Motor neuron (in vitro differentiated cells): ENCODE data around the gene CYP4F22. TPM values are rescaled to one million over a fixed set of nuclear protein-coding genes. Genes with fewer than 3 reads are reported as not detected.
"Not testable (repeated sequence)": the region's sequence is repeated elsewhere in the genome, so short reads cannot be mapped to it uniquely, and the experiment has no call there.

Experiments
- ATAC-seq, 8 experiments: fragments of 200-7000 bp; cut with Tn5 transposase; replicated peaks in 6 of 8; 2 replicates each; pipeline ENCODE4 v1.8.0; 2021; ENCODE audit warnings: mild to moderate bottlenecking in 8 of 8, moderate library complexity in 8 of 8
- H3K27ac ChIP-seq, 2 donors: fragments of 250-450 bp; sonication (Bioruptor Pico); 2 replicates each; pipeline ENCODE4 v1.9.0; 2021; ENCODE audit warnings: antibody characterized with exemption in 2 of 2, mild to moderate bottlenecking in 2 of 2, moderate library complexity in 1 of 2
- H3K4me1 ChIP-seq, 2 donors: fragments of 250-450 bp; sonication (Bioruptor Pico); replicated peaks in 1 of 2; 2 replicates each; pipeline ENCODE4 v1.6.1; 2021; ENCODE audit warnings: antibody characterized with exemption in 2 of 2, mild to moderate bottlenecking in 2 of 2, moderate library complexity in 1 of 2
- H3K4me3 ChIP-seq, 5 donors: fragments of 250-450 bp; sonication (Bioruptor Pico); 2 replicates each; pipeline ENCODE4 v1.9.0; 2021; ENCODE audit warnings: antibody characterized with exemption in 5 of 5, mild to moderate bottlenecking in 5 of 5, moderate library complexity in 4 of 5
- WGBS, 10 experiments: fragments of 450-650 bp; shearing (Covaris generic); methylation state at CpG; one replicate each; pipeline ENCODE4 v1.0.0; 2022; 5-methylcytosine and 5-hydroxymethylcytosine counted together
- in situ Hi-C, 9 experiments: fragments of 400-800 bp; cut with MboI; loops; one replicate each; pipeline ENCODE4 v1.15.0; 2021; ENCODE audit warnings: low sequenced_read_pairs in 9 of 9, low pct_unique_long_range_greater_than_20kb in 2 of 9; ENCODE audit not compliant: unreplicated experiment in 9 of 9
- total RNA-seq, 8 experiments: library from RNA; unstranded; fragments of 300-600 nt; gene quantifications; 2 replicates each; pipeline versions ENCODE4 v1.2.3 to v1.2.4, GENCODE V29; 2022

CYP4F22 gene
- total RNA-seq, 8 experiments from 2014 or later: 0.09 to 0.71 (median 0.11) TPM; not detected in 4

GRCh38 chr19:15506074-15506571 is 2.2 kb upstream of the CYP4F22 start:
- Histone ChIP-seq H3K4me1 (no peaks in the 10 kb centered on the region), H3K27ac (no peak overlapping the region), H3K4me3 (no peak overlapping the region)
- WGBS, 10 experiments: 0% methylated on average over 1 of the region's 5 CpGs; no CpG with 5 or more reads in 9 of the 10 experiments
- no peak for ATAC-seq
- in situ Hi-C loops: no loop called here

GRCh38 chr19:15507068-15508034 is 974 bp upstream of the CYP4F22 start:
- no peak overlapping the region for H3K4me3 ChIP-seq
- in situ Hi-C loops: no loop called here
- H3K27ac ChIP-seq: no peak overlapping the region
- ATAC-seq: no peak
- H3K4me1 ChIP-seq: no peaks in the 10 kb centered on the region
- 0 to 83% (median 27%) methylated on average over 1 to 3 of the region's 14 CpGs; no CpG with 5 or more reads in 3 of the 10 experiments for WGBS, 10 experiments

GRCh38 chr19:15511671-15512424 is 3.5 kb downstream of the CYP4F22 start:
- no peaks in the 10 kb centered on the region for H3K4me1 ChIP-seq
- 50 to 90% (median 76%) methylated on average over 2 to 6 of the region's 19 CpGs; no CpG with 5 or more reads in 6 of the 10 experiments for WGBS, 10 experiments
- no peak for ATAC-seq
- in situ Hi-C loops: no loop called here
- H3K4me3 ChIP-seq: no peak overlapping the region
- H3K27ac ChIP-seq: no peak overlapping the region

DNA sequence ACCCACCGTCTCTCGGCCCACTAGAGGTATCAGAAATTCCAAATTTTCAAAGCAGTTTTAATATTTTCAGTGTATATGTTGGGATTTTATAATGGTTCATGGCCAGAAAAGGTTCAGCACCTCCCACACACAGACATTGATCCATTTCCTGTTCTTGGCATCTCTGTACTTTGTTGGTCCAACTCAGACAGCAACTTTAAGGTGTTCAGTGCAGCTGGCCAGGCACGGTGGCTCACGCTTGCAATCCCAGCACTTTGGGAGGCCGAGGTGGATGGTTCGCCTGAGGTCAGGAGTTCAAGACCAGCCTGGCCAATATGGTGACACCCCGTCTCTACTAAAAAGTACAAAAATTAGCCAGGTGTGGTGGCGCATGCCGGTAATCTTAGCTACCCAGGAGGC is 6.9 kb downstream of the CYP4F22 start:
- H3K27ac ChIP-seq, ATAC-seq, H3K4me3 ChIP-seq, in situ Hi-C loops, H3K4me1 ChIP-seq: not testable (repeated sequence)
- 30 to 93% (median 80%) methylated on average over 2 to 7 of the region's 9 CpGs; no CpG with 5 or more reads in 3 of the 10 experiments for WGBS, 10 experiments

DNA sequence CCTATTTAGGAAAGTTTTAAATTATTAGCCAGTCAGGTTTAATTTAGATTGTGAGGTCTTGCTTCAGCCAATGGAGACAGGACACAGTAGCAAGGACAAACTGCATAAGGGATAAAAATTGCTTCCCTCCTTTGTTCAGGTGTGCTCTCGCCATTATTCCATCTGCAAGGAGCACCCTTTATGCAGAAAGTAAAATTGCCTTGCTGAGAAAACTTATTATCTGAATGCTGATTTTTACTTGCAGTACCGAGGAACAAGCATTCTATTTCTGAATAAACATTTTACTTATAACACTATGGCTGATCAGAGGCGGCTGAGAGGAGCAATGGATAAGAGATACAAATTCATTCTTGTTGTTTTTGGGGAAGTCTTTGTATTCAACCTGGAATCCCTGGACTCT is 8.0 kb downstream of the CYP4F22 start:
- H3K27ac ChIP-seq: no peak overlapping the region
- WGBS, 10 experiments: 13 to 65% (median 32%) methylated on average over 1 to 3 of the region's 3 CpGs
- H3K4me3 ChIP-seq: no peak overlapping the region
- H3K4me1 ChIP-seq: no peaks in the 10 kb centered on the region
- ATAC-seq: no peak
- in situ Hi-C loops: no loop called here

DNA sequence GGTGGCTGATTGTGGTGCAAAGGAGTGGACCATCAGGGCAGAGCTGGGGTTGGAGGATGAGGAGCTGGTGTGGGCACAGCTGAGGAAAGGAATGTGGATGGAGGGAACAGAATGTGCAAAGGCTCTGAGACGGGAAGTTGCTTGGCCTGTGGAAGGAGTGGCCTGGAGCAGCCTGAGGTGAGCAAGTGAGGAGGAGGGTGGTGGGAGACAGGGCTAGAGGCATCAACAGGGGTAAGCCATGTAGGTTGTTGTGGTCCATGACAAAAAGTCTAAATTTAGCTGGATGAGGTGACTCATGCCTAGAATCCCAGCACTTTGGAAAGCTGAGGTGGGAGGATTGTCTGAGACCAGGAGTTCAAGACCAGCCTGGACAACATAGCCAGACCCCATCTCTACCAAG is 9.5 kb downstream of the CYP4F22 start:
- H3K27ac ChIP-seq: no peak overlapping the region
- H3K4me3 ChIP-seq: no peak overlapping the region
- H3K4me1 ChIP-seq: no peaks in the 10 kb centered on the region
- in situ Hi-C loops: no loop called here
- no peak for ATAC-seq
- 0 to 20% methylated on average over 1 of the region's 1 CpG; no CpG with 5 or more reads in 8 of the 10 experiments for WGBS, 10 experiments

GRCh38 chr19:15519433-15519976 is 11.2 kb downstream of the CYP4F22 start:
- Histone ChIP-seq H3K27ac (no peak overlapping the region), H3K4me3 (no peak overlapping the region), H3K4me1 (no peaks in the 10 kb centered on the region)
- in situ Hi-C loops: no loop called here
- WGBS, 10 experiments: 0 to 60% (median 54%) methylated on average over 2 to 4 of the region's 6 CpGs; no CpG with 5 or more reads in 7 of the 10 experiments
- peak in 1 of 8 experiments; percentile 38 for ATAC-seq

DNA sequence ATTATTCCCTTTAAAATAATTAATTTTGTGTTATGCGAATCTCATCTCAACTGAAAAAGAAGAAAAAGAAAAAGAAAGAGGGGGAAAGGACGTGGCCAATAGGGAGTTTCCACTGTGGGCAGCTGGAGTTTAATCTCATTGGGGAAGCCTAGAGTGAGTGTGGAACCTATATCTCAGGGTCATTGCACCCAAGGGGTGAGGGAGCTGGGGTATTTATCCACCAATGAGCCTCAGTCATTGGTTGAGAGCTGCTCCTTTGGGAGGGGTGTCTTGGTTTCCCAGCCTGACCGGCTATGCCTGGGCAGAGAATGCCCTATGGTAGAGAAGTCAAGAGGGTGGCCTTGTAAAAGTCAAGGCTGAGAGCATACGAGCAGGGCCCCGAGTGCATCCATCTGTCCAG is 16.5 kb downstream of the CYP4F22 start:
- ATAC-seq: no peak
- H3K4me3 ChIP-seq: no peak overlapping the region
- no peak overlapping the region for H3K27ac ChIP-seq
- H3K4me1 ChIP-seq: no peaks in the 10 kb centered on the region
- 6 to 75% (median 40%) methylated on average over 1 to 2 of the region's 5 CpGs; no CpG with 5 or more reads in 2 of the 10 experiments for WGBS, 10 experiments
- in situ Hi-C loops: no loop called here

GRCh38 chr19:15525291-15525690 is 17.0 kb downstream of the CYP4F22 start:
- in situ Hi-C loops: no loop called here
- Histone ChIP-seq H3K4me1 (no peaks in the 10 kb centered on the region), H3K27ac (no peak overlapping the region), H3K4me3 (no peak overlapping the region)
- WGBS, 10 experiments: 59 to 60% methylated on average over 1 to 8 of the region's 15 CpGs; no CpG with 5 or more reads in 8 of the 10 experiments
- no peak for ATAC-seq

- in situ Hi-C loops: no loop called here
- Histone ChIP-seq H3K27ac (no peak overlapping the region), H3K4me1 (no peaks in the 10 kb centered on the region), H3K4me3 (no peak overlapping the region)
- WGBS, 10 experiments: 20 to 100% (median 61%) methylated on average over 1 to 2 of the region's 2 CpGs; no CpG with 5 or more reads in 3 of the 10 experiments
- no peak for ATAC-seq
Measured at GRCh38 chr19:15526408-15526807, 18.1 kb downstream of the CYP4F22 start.

DNA sequence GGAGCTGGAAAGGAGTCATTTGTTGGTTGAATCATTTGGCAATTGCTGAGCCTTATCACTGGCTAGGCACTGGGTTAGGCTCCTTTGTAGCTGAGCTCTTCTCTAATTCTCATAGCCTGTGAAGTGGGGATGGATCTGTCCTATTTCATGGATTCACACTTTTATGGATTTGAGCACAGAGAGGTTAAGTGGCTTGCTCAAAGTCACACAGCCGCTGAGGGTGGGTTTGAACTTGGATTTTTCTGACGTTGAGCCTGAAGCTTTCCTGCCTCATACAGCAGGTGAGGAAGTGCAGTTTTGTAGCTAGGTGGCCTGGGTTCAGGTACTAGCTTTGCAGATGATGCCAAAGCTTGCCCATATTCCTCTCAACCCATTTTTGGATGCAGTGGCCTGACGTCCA is 19.4 kb downstream of the CYP4F22 start:
- H3K4me3 ChIP-seq: no peak overlapping the region
- no peak for ATAC-seq
- WGBS, 10 experiments: 27 to 60% (median 43%) methylated on average over 1 to 3 of the region's 3 CpGs; no CpG with 5 or more reads in 7 of the 10 experiments
- no peaks in the 10 kb centered on the region for H3K4me1 ChIP-seq
- in situ Hi-C loops: no loop called here
- H3K27ac ChIP-seq: no peak overlapping the region

DNA sequence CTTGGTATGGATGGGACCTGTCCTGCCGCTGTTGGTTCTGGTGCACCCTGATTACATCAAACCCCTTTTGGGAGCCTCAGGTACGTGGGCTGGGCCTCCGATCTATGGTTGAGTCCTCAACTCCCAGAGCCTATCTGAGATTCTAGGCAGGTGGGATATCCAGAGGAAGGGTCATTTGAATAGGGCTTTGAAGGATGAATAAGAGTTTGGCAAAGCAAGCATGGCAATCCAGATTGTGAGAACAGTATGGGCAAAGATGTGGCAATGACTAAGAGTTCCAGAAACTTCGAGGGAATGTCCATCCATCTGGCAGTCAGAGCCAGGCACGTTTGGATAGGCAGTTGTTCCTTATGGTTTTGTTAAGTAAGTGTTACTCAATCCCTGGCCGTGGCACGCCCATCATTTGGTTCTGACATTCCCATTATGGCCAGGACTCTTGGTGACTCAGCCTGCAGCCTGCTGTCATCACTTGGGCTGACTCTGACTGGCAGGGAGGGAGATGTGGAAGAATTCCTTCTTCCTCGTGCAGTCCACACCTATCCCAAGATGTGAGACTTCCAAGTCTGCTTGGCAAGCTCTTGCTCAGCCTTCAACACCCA is 21.5 kb downstream of the CYP4F22 start:
- WGBS, 10 experiments: 0 to 48% (median 24%) methylated on average over 1 to 5 of the region's 8 CpGs; no CpG with 5 or more reads in 2 of the 10 experiments
- no peak overlapping the region for H3K4me3 ChIP-seq
- H3K4me1 ChIP-seq: no peaks in the 10 kb centered on the region
- no peak overlapping the region for H3K27ac ChIP-seq
- ATAC-seq: peak in 1 of 8 experiments; percentile 93
- in situ Hi-C loops: no loop called here
